ENCODE results near the gene LRP1. TPM values are rescaled to one million over a fixed set of nuclear protein-coding genes. Genes with fewer than 3 reads are reported as not detected.

The LRP1 gene
- total RNA-seq, 1 donor from 2014 or later: 369 TPM

- no peaks in the 10 kb centered on the region for H3K36me3 Mint-ChIP-seq (ENCODE audit: low read depth, unreplicated experiment)
- TF ChIP-seq EZH2 (IDR thresholded peaks at IDR 0.05; ENCODE audit: insufficient read depth, low read length): no peak
- no peak for TF ChIP-seq CTCF (IDR thresholded peaks at IDR 0.05; ENCODE audit: insufficient read depth, low read depth, low read length)
- H3K4me1 ChIP-seq (ENCODE audit: insufficient read depth, low read length): peaks cover 24% of the 10 kb centered on the region
- H3K27me3 Mint-ChIP-seq (ENCODE audit: low read depth, unreplicated experiment): no peaks in the 10 kb centered on the region
- no peak for FAIRE-seq
- H4K20me1 ChIP-seq (ENCODE audit: insufficient read depth, low read length): peaks cover 21% of the 10 kb centered on the region
- H3K4me1 Mint-ChIP-seq (ENCODE audit: low read depth, unreplicated experiment): peaks cover 12% of the 10 kb centered on the region
- no peak overlapping the region for H3K27ac Mint-ChIP-seq (ENCODE audit: unreplicated experiment)
- H3K79me2 ChIP-seq (ENCODE audit: insufficient read depth, low read length): peaks cover 30% of the 10 kb centered on the region
- H3K9me3 Mint-ChIP-seq (ENCODE audit: unreplicated experiment): no peaks in the 10 kb centered on the region
- no peaks in the 10 kb centered on the region for H3K9me3 ChIP-seq (ENCODE audit: insufficient read depth, low read depth, low read length)
- H3K27ac ChIP-seq (ENCODE audit: low read depth, low read length): no peak overlapping the region
- H3K36me3 ChIP-seq (ENCODE audit: insufficient read depth, low read length): no peaks in the 10 kb centered on the region
- H3K4me3 Mint-ChIP-seq (ENCODE audit: unreplicated experiment): peak overlapping the region; percentile 85
- DNase-seq (ENCODE audit: low read depth): no peak
- no peaks in the 10 kb centered on the region for H3K27me3 ChIP-seq (ENCODE audit: insufficient read depth, low read length)
- H3K4me2 ChIP-seq (ENCODE audit: low read length): peak overlapping the region; percentile 99
- H3K9ac ChIP-seq (ENCODE audit: low read length): no peak overlapping the region
- H2AFZ ChIP-seq (ENCODE audit: low read depth, low read length): no peak overlapping the region
- H3K4me3 ChIP-seq (ENCODE audit: insufficient read depth, low read depth, low read length): no peak overlapping the region
Measured at GRCh38 chr12:57126561-57126960, 1.7 kb upstream of the LRP1 start.

GRCh38 chr12:57127101-57127725, 1.1 kb upstream of the LRP1 start:
- H3K27ac Mint-ChIP-seq (ENCODE audit: unreplicated experiment): peak overlapping the region; percentile 81
- Histone ChIP-seq H4K20me1 (ENCODE audit: insufficient read depth, low read length) (peaks cover 28% of the 10 kb centered on the region), H3K79me2 (ENCODE audit: insufficient read depth, low read length) (peaks cover 37% of the 10 kb centered on the region), H3K4me3 (ENCODE audit: insufficient read depth, low read depth, low read length) (peak overlapping the region; percentile 86), H3K27ac (ENCODE audit: low read depth, low read length) (no peak overlapping the region), H3K27me3 (ENCODE audit: insufficient read depth, low read length) (no peaks in the 10 kb centered on the region), H3K9ac (ENCODE audit: low read length) (peak overlapping the region; percentile 87), H3K36me3 (ENCODE audit: insufficient read depth, low read length) (no peaks in the 10 kb centered on the region), H3K9me3 (ENCODE audit: insufficient read depth, low read depth, low read length) (no peaks in the 10 kb centered on the region), H3K4me1 (ENCODE audit: insufficient read depth, low read length) (peaks cover 31% of the 10 kb centered on the region), H2AFZ (ENCODE audit: low read depth, low read length) (peak overlapping the region; percentile 27), H3K4me2 (ENCODE audit: low read length) (peak overlapping the region; percentile 99)
- TF ChIP-seq EZH2 (IDR thresholded peaks at IDR 0.05; ENCODE audit: insufficient read depth, low read length): no peak
- no peak for TF ChIP-seq CTCF (IDR thresholded peaks at IDR 0.05; ENCODE audit: insufficient read depth, low read depth, low read length)
- no peaks in the 10 kb centered on the region for H3K36me3 Mint-ChIP-seq (ENCODE audit: low read depth, unreplicated experiment)
- DNase-seq (ENCODE audit: low read depth): no peak
- H3K4me3 Mint-ChIP-seq (ENCODE audit: unreplicated experiment): peak overlapping the region; percentile 85
- no peaks in the 10 kb centered on the region for H3K27me3 Mint-ChIP-seq (ENCODE audit: low read depth, unreplicated experiment)
- no peak for FAIRE-seq
- peaks cover 16% of the 10 kb centered on the region for H3K4me1 Mint-ChIP-seq (ENCODE audit: low read depth, unreplicated experiment)
- H3K9me3 Mint-ChIP-seq (ENCODE audit: unreplicated experiment): no peaks in the 10 kb centered on the region

GRCh38 chr12:57128519-57129247, 400 bp downstream of the LRP1 start:
- no peaks in the 10 kb centered on the region for H3K36me3 ChIP-seq (ENCODE audit: insufficient read depth, low read length)
- H2AFZ ChIP-seq (ENCODE audit: low read depth, low read length): no peak overlapping the region
- Mint-ChIP-seq H3K4me1 (ENCODE audit: low read depth, unreplicated experiment) (peaks cover 28% of the 10 kb centered on the region), H3K27me3 (ENCODE audit: low read depth, unreplicated experiment) (no peaks in the 10 kb centered on the region), H3K36me3 (ENCODE audit: low read depth, unreplicated experiment) (no peaks in the 10 kb centered on the region), H3K9me3 (ENCODE audit: unreplicated experiment) (no peaks in the 10 kb centered on the region), H3K27ac (ENCODE audit: unreplicated experiment) (no peak overlapping the region), H3K4me3 (ENCODE audit: unreplicated experiment) (peak overlapping the region; percentile 96)
- FAIRE-seq (no peak), DNase-seq (ENCODE audit: low read depth) (no peak)
- no peaks in the 10 kb centered on the region for H3K27me3 ChIP-seq (ENCODE audit: insufficient read depth, low read length)
- peaks cover 38% of the 10 kb centered on the region for H4K20me1 ChIP-seq (ENCODE audit: insufficient read depth, low read length)
- TF ChIP-seq EZH2 (IDR thresholded peaks at IDR 0.05; ENCODE audit: insufficient read depth, low read length): no peak
- no peak for TF ChIP-seq CTCF (IDR thresholded peaks at IDR 0.05; ENCODE audit: insufficient read depth, low read depth, low read length)
- peaks cover 51% of the 10 kb centered on the region for H3K79me2 ChIP-seq (ENCODE audit: insufficient read depth, low read length)
- peak overlapping the region; percentile 99 for H3K4me2 ChIP-seq (ENCODE audit: low read length)
- peaks cover 44% of the 10 kb centered on the region for H3K4me1 ChIP-seq (ENCODE audit: insufficient read depth, low read length)
- H3K4me3 ChIP-seq (ENCODE audit: insufficient read depth, low read depth, low read length): peak overlapping the region; percentile 86
- no peaks in the 10 kb centered on the region for H3K9me3 ChIP-seq (ENCODE audit: insufficient read depth, low read depth, low read length)
- peak overlapping the region; percentile 87 for H3K9ac ChIP-seq (ENCODE audit: low read length)
- H3K27ac ChIP-seq (ENCODE audit: low read depth, low read length): peak overlapping the region; percentile 22

Measured in astrocyte (in vitro differentiated cells and primary cell).